Measurements from ENCODE around the gene RPS23.
"Not testable (repeated sequence)": the region's sequence is repeated elsewhere in the genome, so short reads cannot be mapped to it uniquely, and the experiment has no call there.

GRCh38 chr5:82272571-82273356 is 5.4 kb downstream of the RPS23 start:
- TF ChIP-seq EZH2 (IDR thresholded peaks at IDR 0.05; ENCODE audit: low read depth, unreplicated experiment); CTCF (conservative IDR thresholded peaks at IDR 0.05; ENCODE audit: low read depth in 2 of 2); EZH2phosphoT487 (IDR thresholded peaks at IDR 0.05; ENCODE audit: unreplicated experiment); REST (IDR thresholded peaks at IDR 0.05; ENCODE audit: unreplicated experiment); POLR2AphosphoS5 (IDR thresholded peaks at IDR 0.05; ENCODE audit: low read depth); CREB1 (CRISPR knock-in tag; IDR thresholded peaks at IDR 0.05; ENCODE audit: low read depth); ETS1 (IDR thresholded peaks at IDR 0.05); STAT1 (IDR thresholded peaks at IDR 0.05; ENCODE audit: unreplicated experiment); JUNB (IDR thresholded peaks at IDR 0.05; ENCODE audit: unreplicated experiment); ZNF462 (CRISPR knock-in tag; IDR thresholded peaks at IDR 0.05); ZNF331 (CRISPR knock-in tag; IDR thresholded peaks at IDR 0.05; ENCODE audit: low read depth); ZNF114 (CRISPR knock-in tag; IDR thresholded peaks at IDR 0.05): not testable (repeated sequence)

All from GM23338 (cell line).